K562 (cell line): ENCODE data around the gene KMT2A. TPM values are rescaled to one million over a fixed set of nuclear protein-coding genes. Genes with fewer than 3 reads are reported as not detected.
A peak's percentile ranks its signal among the peaks of the same experiment; 100 is the strongest.

Experiments
- E2F6 ChIP-seq, 2 experiments: IDR thresholded peaks; 2 replicates each; pipeline ENCODE4 v1.6.1; 2011; ENCODE audit warnings: borderline replicate concordance in 1 of 2, control low read depth in 1 of 2, low read depth in 1 of 2, low read length in 1 of 2, mild to moderate bottlenecking in 1 of 2, mixed read lengths in 1 of 2, moderate library complexity in 1 of 2; ENCODE audit not compliant: insufficient read depth in 1 of 2, insufficient read length in 1 of 2, poor library complexity in 1 of 2, severe bottlenecking in 1 of 2; ENCODE audit errors: extremely low read depth in 1 of 2
- FOXP4 ChIP-seq: sonication (generic); formaldehyde crosslinking; IDR thresholded peaks from 2 replicates; pipeline ENCODE4 v1.8.0; 2022; ENCODE audit warnings: mild to moderate bottlenecking, missing genetic modification reagents, borderline replicate concordance
- GATA2 ChIP-seq: sonication (generic); formaldehyde crosslinking; IDR thresholded peaks from 2 replicates; pipeline ENCODE4 v1.4.0; 2020; ENCODE audit warnings: mild to moderate bottlenecking, missing genetic modification reagents
- GTF2F1 ChIP-seq: IDR thresholded peaks from 2 replicates; pipeline ENCODE4 v1.6.1; 2011; ENCODE audit warnings: low read depth, low read length, improper control_type of control experiment
- HDAC6 ChIP-seq: IDR thresholded peaks from 2 replicates; pipeline ENCODE4 v1.6.1; 2012; ENCODE audit warnings: low read depth, mild to moderate bottlenecking, control low read depth, inconsistent platforms, low read length, moderate library complexity
- HDAC8 ChIP-seq: fragments of 450-650 bp; IDR thresholded peaks from 2 replicates; pipeline ENCODE4 v1.6.1; 2016; ENCODE audit warnings: mild to moderate bottlenecking, missing genetic modification characterization, moderate library complexity, missing compliant biosample characterization
- MBD2 ChIP-seq: sonication (generic); IDR thresholded peaks from 2 replicates; pipeline ENCODE4 v1.6.1; 2016; ENCODE audit warnings: low read depth, borderline replicate concordance
- NR3C1 ChIP-seq: sonication (generic); formaldehyde crosslinking; IDR thresholded peaks from 2 replicates; pipeline ENCODE4 v1.8.1; 2022; ENCODE audit warnings: missing genetic modification reagents
- SRSF1 ChIP-seq: fragments of 200-400 bp; formaldehyde crosslinking; IDR thresholded peaks from 2 replicates; pipeline ENCODE4 v1.6.1; 2017; ENCODE audit warnings: mild to moderate bottlenecking, low read depth, low read length, moderate library complexity
- TFE3 ChIP-seq: fragments of 450-650 bp; formaldehyde crosslinking; IDR thresholded peaks from 2 replicates; pipeline ENCODE4 v1.4.0; 2020; ENCODE audit warnings: mild to moderate bottlenecking, mixed read lengths
- ZNF146 ChIP-seq: IDR thresholded peaks from one replicate; pipeline ENCODE4 v1.6.1; 2018; ENCODE audit warnings: missing compliant biosample characterization; ENCODE audit not compliant: unreplicated experiment
- ZNF184 ChIP-seq: sonication (generic); formaldehyde crosslinking; IDR thresholded peaks from 2 replicates; pipeline ENCODE4 v1.5.0; 2020; ENCODE audit warnings: missing genetic modification reagents
- ZNF274 ChIP-seq: IDR thresholded peaks from 2 replicates; pipeline ENCODE4 v1.6.1; 2011; ENCODE audit warnings: low read depth, mild to moderate bottlenecking, low read length, moderate library complexity, borderline replicate concordance
- ZNF511 ChIP-seq: sonication (generic); formaldehyde crosslinking; IDR thresholded peaks from 2 replicates; pipeline ENCODE4 v1.8.0; 2022; ENCODE audit warnings: mild to moderate bottlenecking, missing genetic modification reagents
- ZNF592 ChIP-seq: fragments of 450-650 bp; IDR thresholded peaks from 2 replicates; pipeline ENCODE4 v1.6.1; 2017; ENCODE audit warnings: antibody characterized with exemption, mild to moderate bottlenecking
- polyA plus RNA-seq, 8 experiments: library from polyadenylated mRNA; depleted of rRNA in 4 of 8; stranded (reverse) in 5 of 8; unstranded in 3 of 8; fragments of >200 nt; fragmentation: Nextera tagmentation in 2 of 8; fragmentation: Illumina TruSeq in 1 of 8; extraction: Ambion mirVana in 2 of 8; extraction: Trizol in 1 of 8; gene quantifications; 2 replicates each; pipeline versions ENCODE4 v1.2.1 to v1.2.3, GENCODE V29; 2011 to 2014; ENCODE audit warnings: inconsistent platforms in 1 of 8, missing spikeins in 1 of 8
- total RNA-seq, 7 experiments: library from RNA; depleted of rRNA in 6 of 7; stranded (reverse); fragments of >200 nt in 6 of 7; fragmentation: Illumina TruSeq in 2 of 7; extraction: Trizol in 2 of 7; gene quantifications; 2 replicates each; pipeline versions ENCODE4 v1.2.1 to v1.2.3, GENCODE V29; 2011 to 2021; ENCODE audit warnings: low replicate concordance in 1 of 7

The KMT2A gene
- total and polyA plus RNA-seq, 9 of the 15 experiments (the other 6 are each of a cell fraction or from before 2014, with no cell fraction given), result 9.6 to 59.9 (median 32.6) TPM

- TF ChIP-seq E2F6 (IDR thresholded peaks at IDR 0.05; ENCODE audit: borderline replicate concordance in 1 of 2, extremely low read depth in 1 of 2, insufficient read depth in 1 of 2, insufficient read length in 1 of 2, low read depth in 1 of 2, low read length in 1 of 2, poor library complexity in 1 of 2, severe bottlenecking in 1 of 2), result peak in 1 of 2 experiments; percentile 28
- no peak for TF ChIP-seq ZNF146 (CRISPR knock-in tag)
- peak; percentile 57; the same call in 1 of the 2 replicates for TF ChIP-seq MBD2
- TF ChIP-seq ZNF184, result no peak
- TF ChIP-seq NR3C1 (CRISPR knock-in tag), result no peak
- TF ChIP-seq HDAC6, result no peak
- TF ChIP-seq FOXP4 (CRISPR knock-in tag), result no peak
- no peak for TF ChIP-seq ZNF274
- TF ChIP-seq TFE3 (CRISPR knock-in tag), result no peak
- TF ChIP-seq GATA2, result no peak
- TF ChIP-seq ZNF511 (CRISPR knock-in tag), result no peak; the same call in none of the 2 replicates
- TF ChIP-seq SRSF1, result no peak
- TF ChIP-seq HDAC8, result no peak
- TF ChIP-seq GTF2F1, result no peak; the same call in 1 of the 2 replicates
- no peak for TF ChIP-seq ZNF592
These were observed 35.0 kb upstream of the KMT2A start, which contains the start of gene ATP5MG (continued) for GRCh38 chr11:118401151-118401879.
